Stimulated activated naive B cell treated with anti-CD40 and anti-IgM and Interleukin-4, amounts not matched to agents 10 μg/mL and 1 μg/mL and 100 μg/mL, for 72 hours (primary cell): ENCODE measurements around the gene MCM5.

Source experiments
- ATAC-seq, 2 donors: fragments of 150-1000 bp; cut with Tn5 transposase; replicated peaks; 2 replicates each; pipeline ENCODE4 v1.10.0; 2021; ENCODE audit warnings: moderate library complexity in 1 of 2
- DNase-seq: peaks from one replicate; pipeline ENCODE4 v3.0.0; 2021
- H3K27ac Mint-ChIP-seq: one replicate; pipeline ENCODE4 v1.8.0; 2022; ENCODE audit warnings: mild to moderate bottlenecking, mixed read lengths
- H3K27me3 Mint-ChIP-seq, 2 donors: one replicate each; pipeline ENCODE4 v1.8.0; 2022; ENCODE audit warnings: mixed read lengths in 2 of 2
- H3K36me3 Mint-ChIP-seq, 2 donors: one replicate each; pipeline ENCODE4 v1.8.0; 2022; ENCODE audit warnings: mixed read lengths in 2 of 2, mild to moderate bottlenecking in 1 of 2
- H3K4me1 Mint-ChIP-seq, 2 donors: one replicate each; pipeline ENCODE4 v1.8.0; 2022; ENCODE audit warnings: mixed read lengths in 2 of 2, mild to moderate bottlenecking in 1 of 2
- H3K4me3 Mint-ChIP-seq, 2 donors: one replicate each; pipeline ENCODE4 v1.8.0; 2022; ENCODE audit warnings: mild to moderate bottlenecking in 2 of 2, mixed read lengths in 2 of 2, moderate library complexity in 1 of 2
- H3K9me3 Mint-ChIP-seq, 2 donors: one replicate each; pipeline ENCODE4 v1.8.0; 2022; ENCODE audit warnings: mixed read lengths in 2 of 2, mild to moderate bottlenecking in 1 of 2

MCM5 gene

GRCh38 chr22:35439365-35439717 lies 39.4 kb downstream of the MCM5 start:
- ATAC-seq (no peak), DNase-seq (no peak)
- no peak overlapping the region for H3K27ac Mint-ChIP-seq
- H3K4me1 Mint-ChIP-seq: peaks cover 0 to 9% of the 10 kb centered on the region in 2 donors
- H3K9me3 Mint-ChIP-seq: peaks cover 13 to 14% of the 10 kb centered on the region in 2 donors
- no peak overlapping the region for H3K4me3 Mint-ChIP-seq
- H3K27me3 Mint-ChIP-seq: no peaks in the 10 kb centered on the region
- peaks cover 63 to 86% of the 10 kb centered on the region in 2 donors for H3K36me3 Mint-ChIP-seq

DNA sequence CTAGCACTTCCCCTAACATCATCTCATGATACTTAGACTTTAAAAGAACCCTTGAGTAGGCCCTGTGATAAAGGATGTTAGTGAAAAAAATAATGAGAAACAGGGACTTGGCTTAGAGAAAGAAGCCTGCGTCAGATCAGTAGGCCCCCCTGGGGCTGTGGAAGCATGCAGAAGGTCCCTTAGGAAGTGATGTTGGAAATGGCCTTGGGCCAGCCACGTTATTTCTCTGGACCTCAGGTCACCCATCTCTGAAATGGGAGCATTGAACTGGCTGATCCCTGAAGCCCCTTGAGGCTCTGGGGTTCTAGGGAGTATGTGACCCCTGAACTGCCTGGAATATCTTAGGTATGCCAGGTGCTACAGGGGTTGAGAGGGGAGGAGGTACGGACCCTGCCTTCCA lies 40.2 kb downstream of the MCM5 start:
- H3K27ac Mint-ChIP-seq: no peak overlapping the region
- H3K36me3 Mint-ChIP-seq: peaks cover 55 to 78% of the 10 kb centered on the region in 2 donors
- no peak overlapping the region for H3K4me3 Mint-ChIP-seq
- peaks cover 0 to 9% of the 10 kb centered on the region in 2 donors for H3K4me1 Mint-ChIP-seq
- H3K9me3 Mint-ChIP-seq: peaks cover 13 to 14% of the 10 kb centered on the region in 2 donors
- DNase-seq: no peak
- no peaks in the 10 kb centered on the region for H3K27me3 Mint-ChIP-seq
- ATAC-seq: no peak

DNA sequence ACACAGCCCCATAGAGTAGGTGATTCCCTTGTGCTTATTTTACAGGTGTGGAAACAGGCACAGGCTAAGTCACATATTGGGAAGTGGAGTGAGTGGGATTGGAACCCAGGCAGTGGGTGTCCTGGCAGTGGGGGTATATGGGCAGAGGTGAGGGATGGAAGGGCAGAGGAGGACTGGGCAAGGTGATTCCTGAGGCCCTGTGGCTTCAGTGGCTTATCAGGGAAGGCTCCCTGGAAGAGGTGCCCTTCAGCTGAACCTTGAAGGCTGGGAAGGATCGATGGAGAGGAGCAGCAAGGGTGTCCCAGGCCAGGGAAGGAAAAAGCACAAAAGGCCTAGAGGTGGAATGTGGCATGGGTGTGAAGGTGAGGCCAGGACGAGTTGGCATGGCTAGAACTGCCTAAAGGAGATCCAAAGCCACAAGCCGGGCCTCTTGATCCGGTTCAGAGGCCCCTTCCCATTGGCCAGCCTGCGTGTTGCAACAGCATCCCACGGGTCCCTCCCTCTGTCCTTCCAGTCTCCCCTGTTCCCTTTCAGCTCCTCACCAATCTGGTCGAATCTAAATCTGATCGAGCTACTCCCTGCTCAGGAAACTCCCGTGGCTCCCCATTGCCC lies 41.7 kb downstream of the MCM5 start:
- ATAC-seq: no peak
- Mint-ChIP-seq H3K36me3 (peaks cover 48 to 74% of the 10 kb centered on the region in 2 donors), H3K27ac (peak overlapping the region; percentile 20), H3K4me3 (no peak overlapping the region), H3K27me3 (no peaks in the 10 kb centered on the region), H3K4me1 (peaks cover 0 to 9% of the 10 kb centered on the region in 2 donors), H3K9me3 (peaks cover 11 to 14% of the 10 kb centered on the region in 2 donors)
- no peak for DNase-seq

- peaks cover 45 to 71% of the 10 kb centered on the region in 2 donors for H3K36me3 Mint-ChIP-seq
- peak overlapping the region; percentile 57 for H3K27ac Mint-ChIP-seq
- H3K4me1 Mint-ChIP-seq: peaks cover 0 to 9% of the 10 kb centered on the region in 2 donors
- no peak overlapping the region for H3K4me3 Mint-ChIP-seq
- ATAC-seq (no peak), DNase-seq (no peak)
- no peaks in the 10 kb centered on the region for H3K27me3 Mint-ChIP-seq
- peaks cover 10 to 14% of the 10 kb centered on the region in 2 donors for H3K9me3 Mint-ChIP-seq
Measured at GRCh38 chr22:35442471-35442870, 42.5 kb downstream of the MCM5 start.

- Mint-ChIP-seq H3K4me1 (peaks cover 8 to 15% of the 10 kb centered on the region in 2 donors), H3K36me3 (peaks cover 44 to 71% of the 10 kb centered on the region in 2 donors), H3K4me3 (no peak overlapping the region), H3K27me3 (no peaks in the 10 kb centered on the region), H3K9me3 (peaks cover 8 to 10% of the 10 kb centered on the region in 2 donors), H3K27ac (no peak overlapping the region)
- DNase-seq (no peak), ATAC-seq (no peak)
Measured at GRCh38 chr22:35443338-35443737, 43.4 kb downstream of the MCM5 start.

DNA sequence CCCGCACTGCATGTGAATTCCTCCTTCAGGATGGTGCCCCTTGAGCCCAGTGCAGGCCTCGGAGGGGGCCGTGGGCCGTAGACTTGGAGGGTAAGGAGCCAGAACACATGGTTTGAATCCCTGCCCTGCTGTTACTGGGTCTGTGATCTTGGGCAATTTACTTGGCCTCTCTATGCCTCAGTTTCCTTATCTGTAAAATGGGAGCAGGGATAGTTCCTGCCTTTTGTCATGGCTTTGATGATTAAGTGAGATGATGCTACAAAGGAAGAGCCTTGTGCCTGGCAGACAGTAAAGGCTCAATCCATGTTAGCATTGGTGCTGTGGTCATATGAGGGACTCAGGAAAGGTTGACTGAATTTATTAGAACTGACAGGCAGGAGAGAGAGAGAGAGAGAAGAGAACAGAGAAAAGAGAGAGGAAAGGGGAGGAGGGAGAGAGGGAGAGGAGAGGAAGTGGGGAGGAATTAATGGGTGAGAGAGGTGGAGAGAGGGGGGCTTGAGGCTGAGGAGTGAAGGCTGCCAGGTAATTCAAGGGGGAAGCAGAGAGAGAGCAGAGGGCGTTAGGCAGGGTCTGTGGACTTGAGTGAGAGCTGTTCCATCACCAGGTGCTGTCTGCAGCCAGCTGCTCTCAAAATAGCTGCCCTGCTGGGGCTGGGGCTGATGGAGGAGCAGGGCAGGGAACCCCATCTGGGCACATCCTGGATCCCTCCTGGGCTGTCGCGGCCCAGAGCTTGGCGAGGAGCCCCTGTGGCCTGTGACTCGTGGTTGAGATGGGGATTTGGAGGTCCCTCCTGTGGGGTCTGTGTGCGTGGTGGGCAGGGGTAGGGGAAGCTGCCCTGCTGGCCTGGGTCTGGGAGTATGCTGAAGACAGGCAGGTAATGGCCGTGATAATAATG lies 44.1 kb downstream of the MCM5 start:
- Mint-ChIP-seq H3K9me3 (peaks cover 1 to 3% of the 10 kb centered on the region in 2 donors), H3K27me3 (no peaks in the 10 kb centered on the region), H3K4me3 (no peak overlapping the region), H3K4me1 (peaks cover 8 to 10% of the 10 kb centered on the region in 2 donors), H3K27ac (no peak overlapping the region), H3K36me3 (peaks cover 40 to 70% of the 10 kb centered on the region in 2 donors)
- DNase-seq (no peak), ATAC-seq (no peak)

- H3K36me3 Mint-ChIP-seq: peaks cover 33 to 62% of the 10 kb centered on the region in 2 donors
- no peaks in the 10 kb centered on the region for H3K9me3 Mint-ChIP-seq
- H3K27ac Mint-ChIP-seq: no peak overlapping the region
- no peaks in the 10 kb centered on the region for H3K27me3 Mint-ChIP-seq
- ATAC-seq: no peak
- H3K4me1 Mint-ChIP-seq: peaks cover 7 to 10% of the 10 kb centered on the region in 2 donors
- DNase-seq: no peak
- H3K4me3 Mint-ChIP-seq: no peak overlapping the region
Measured at GRCh38 chr22:35444685-35445399, 44.9 kb downstream of the MCM5 start.

DNA sequence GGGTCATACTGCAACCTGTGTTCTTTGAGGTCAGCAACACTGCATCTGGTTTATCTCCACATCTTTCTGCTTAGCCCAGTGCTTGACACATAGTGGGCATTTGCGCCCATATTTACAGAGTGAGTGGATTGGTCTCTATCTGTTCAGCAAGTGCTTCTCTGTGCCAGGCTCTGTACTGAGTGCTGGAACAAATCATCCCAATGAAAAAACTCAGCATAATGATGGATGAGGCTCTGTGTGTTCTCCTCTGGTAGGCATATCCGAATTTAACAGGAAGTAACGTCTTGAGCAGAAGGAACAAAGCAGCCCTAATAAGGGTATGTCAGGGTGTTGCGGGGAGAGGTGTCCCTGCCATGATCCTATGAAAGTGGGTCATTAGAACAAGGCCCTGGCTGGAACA lies 46.0 kb downstream of the MCM5 start:
- Mint-ChIP-seq H3K27me3 (no peaks in the 10 kb centered on the region), H3K27ac (no peak overlapping the region), H3K4me1 (peaks cover 7 to 10% of the 10 kb centered on the region in 2 donors), H3K4me3 (no peak overlapping the region), H3K36me3 (peaks cover 41 to 67% of the 10 kb centered on the region in 2 donors), H3K9me3 (no peaks in the 10 kb centered on the region)
- ATAC-seq: no peak
- DNase-seq: no peak

DNA sequence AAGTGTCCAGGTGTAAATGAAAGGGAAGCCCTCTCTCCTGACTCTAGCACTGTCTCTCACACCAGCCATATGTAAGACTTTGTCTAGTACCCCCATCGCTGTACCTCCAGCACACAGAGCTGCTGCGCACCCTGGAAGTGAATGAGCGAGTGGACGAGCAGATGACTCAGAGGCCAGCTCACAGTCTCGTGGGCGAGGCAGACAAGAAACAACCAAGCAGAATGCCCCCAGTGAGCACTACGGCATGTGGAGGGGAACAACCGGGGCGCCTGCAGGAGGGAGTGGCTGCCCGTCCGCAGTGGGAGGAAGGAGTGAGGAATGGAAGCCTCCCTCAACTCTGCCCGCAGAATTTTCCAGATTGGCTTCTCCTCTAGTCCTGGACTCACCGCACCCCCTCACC lies 46.4 kb downstream of the MCM5 start:
- Mint-ChIP-seq H3K27ac (no peak overlapping the region), H3K27me3 (no peaks in the 10 kb centered on the region), H3K9me3 (no peaks in the 10 kb centered on the region), H3K4me3 (no peak overlapping the region), H3K36me3 (peaks cover 39 to 65% of the 10 kb centered on the region in 2 donors), H3K4me1 (peaks cover 7 to 10% of the 10 kb centered on the region in 2 donors)
- DNase-seq: no peak
- ATAC-seq: no peak

DNA sequence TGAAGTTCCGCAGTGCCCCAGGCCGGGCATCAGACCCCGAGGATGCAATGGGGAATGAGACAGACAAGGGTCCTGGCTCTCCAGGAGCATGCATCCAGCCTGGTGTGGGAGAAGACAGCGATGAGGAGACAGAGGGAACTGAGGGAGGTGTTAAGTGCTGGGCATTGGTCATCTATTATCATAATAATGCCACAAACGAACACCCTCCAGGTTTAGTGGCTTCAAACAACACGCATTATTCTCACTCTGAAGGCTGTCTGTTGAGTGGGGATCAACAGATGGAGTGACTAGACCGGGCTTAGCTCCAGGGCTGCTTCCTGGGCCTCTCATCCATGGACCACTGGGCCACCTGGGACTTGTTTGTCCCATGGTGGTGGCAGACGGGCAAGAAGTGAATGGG lies 48.6 kb downstream of the MCM5 start:
- Mint-ChIP-seq H3K4me3 (no peak overlapping the region), H3K27me3 (no peaks in the 10 kb centered on the region), H3K9me3 (no peaks in the 10 kb centered on the region), H3K4me1 (peaks cover 7 to 10% of the 10 kb centered on the region in 2 donors), H3K36me3 (peaks cover 29 to 49% of the 10 kb centered on the region in 2 donors), H3K27ac (peak overlapping the region; percentile 77)
- ATAC-seq: no peak
- DNase-seq: no peak

- peaks cover 29 to 40% of the 10 kb centered on the region in 2 donors for H3K36me3 Mint-ChIP-seq
- H3K27me3 Mint-ChIP-seq: no peaks in the 10 kb centered on the region
- H3K4me1 Mint-ChIP-seq: peaks cover 7 to 10% of the 10 kb centered on the region in 2 donors
Measured at GRCh38 chr22:35449829-35450689, 50.1 kb downstream of the MCM5 start.

GRCh38 chr22:35450824-35451569 lies 51.1 kb downstream of the MCM5 start:
- Mint-ChIP-seq H3K4me3 (no peak overlapping the region), H3K4me1 (peaks cover 7 to 10% of the 10 kb centered on the region in 2 donors), H3K27me3 (no peaks in the 10 kb centered on the region), H3K9me3 (no peaks in the 10 kb centered on the region), H3K36me3 (peaks cover 29 to 38% of the 10 kb centered on the region in 2 donors), H3K27ac (no peak overlapping the region)
- ATAC-seq (no peak), DNase-seq (no peak)

More at GRCh38 chr22:35449829-35450689, 50.1 kb downstream of the MCM5 start:
- DNase-seq (no peak), ATAC-seq (no peak)
- Mint-ChIP-seq H3K4me3 (no peak overlapping the region), H3K9me3 (no peaks in the 10 kb centered on the region), H3K27ac (no peak overlapping the region)

- Mint-ChIP-seq H3K27me3 (no peaks in the 10 kb centered on the region), H3K27ac (no peak overlapping the region), H3K4me1 (peaks cover 7 to 10% of the 10 kb centered on the region in 2 donors), H3K9me3 (no peaks in the 10 kb centered on the region), H3K4me3 (no peak overlapping the region), H3K36me3 (peaks cover 24 to 32% of the 10 kb centered on the region in 2 donors)
- no peak for DNase-seq
- no peak for ATAC-seq
Measured at GRCh38 chr22:35451592-35451991, 51.7 kb downstream of the MCM5 start.
